ENCODE results near the gene SOHLH1. TPM values are rescaled to one million over a fixed set of nuclear protein-coding genes. Genes with fewer than 3 reads are reported as not detected.

The SOHLH1 gene
- total RNA-seq, 1 experiment from 2014 or later, result not detected

DNA sequence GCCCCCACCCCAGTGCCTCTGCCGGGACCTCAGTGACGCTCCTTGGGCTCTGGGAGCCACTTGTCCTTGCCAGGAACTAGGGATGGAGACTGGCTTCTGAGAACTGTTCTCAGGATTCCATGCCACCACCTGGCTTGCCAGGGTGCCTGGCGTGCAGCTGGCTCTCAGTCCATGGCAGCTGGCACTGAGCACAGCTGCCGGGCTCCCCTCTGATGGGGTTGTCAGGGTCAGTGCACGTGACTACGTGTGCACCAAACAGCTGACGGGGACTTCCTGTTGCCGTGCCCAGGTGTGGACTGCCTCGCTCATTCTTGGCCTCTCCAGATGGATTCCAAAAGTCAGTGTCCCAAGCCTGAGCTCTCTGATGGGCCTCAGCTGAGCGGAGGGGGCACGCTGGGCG lies 12.1 kb upstream of the SOHLH1 start:
- Histone ChIP-seq H4K20me1 (ENCODE audit: insufficient read depth) (no peaks in the 10 kb centered on the region), H3K79me2 (ENCODE audit: insufficient read depth, low read length) (no peaks in the 10 kb centered on the region), H3K27me3 (ENCODE audit: insufficient read depth, low read length) (peaks cover 14% of the 10 kb centered on the region; the same call in 1 of the 2 replicates), H3K27ac (ENCODE audit: low read depth, low read length) (no peak overlapping the region), H2AFZ (ENCODE audit: low read depth, low read length, poor library complexity, severe bottlenecking) (no peak overlapping the region), H3K9me2 (ENCODE audit: insufficient read depth) (no peaks in the 10 kb centered on the region), H3K4me1 (ENCODE audit: control insufficient read depth in 1 of 2, insufficient read depth in 2 of 2, low read length in 2 of 2) (no peaks in the 10 kb centered on the region), H3K4me3 (replicated peaks in 1 of 2; ENCODE audit: low read depth in 1 of 2, low read length in 2 of 2) (no peak overlapping the region), H3K9me3 (ENCODE audit: control insufficient read depth in 1 of 2, insufficient read depth in 1 of 2, low read depth in 1 of 2, low read length in 2 of 2) (no peaks in the 10 kb centered on the region), H3K4me2 (ENCODE audit: low read length) (no peak overlapping the region), H3K36me3 (ENCODE audit: control insufficient read depth in 1 of 2, insufficient read depth in 2 of 2, low read length in 2 of 2) (no peaks in the 10 kb centered on the region), H3K9ac (ENCODE audit: low read length) (no peak overlapping the region)
- DNase-seq (ENCODE audit: low read depth, low spot score) (no peak), ATAC-seq (no peak)
- POLR2A ChIA-PET, result no interaction called here
- CTCF ChIA-PET, result no interaction called here
- no peak for TF ChIP-seq POLR2A (IDR thresholded peaks at IDR 0.05; ENCODE audit: borderline replicate concordance, extremely low read depth, insufficient read depth, insufficient read length)
- TF ChIP-seq FOSL1 (IDR thresholded peaks at IDR 0.05; ENCODE audit: low read depth), result no peak
- TF ChIP-seq SP1 (IDR thresholded peaks at IDR 0.05; ENCODE audit: low read depth), result no peak
- no peak for TF ChIP-seq YY1 (IDR thresholded peaks at IDR 0.05; ENCODE audit: extremely low read depth, insufficient replicate concordance, low read depth, low read length)
- TF ChIP-seq POLR2AphosphoS5 (IDR thresholded peaks at IDR 0.05; ENCODE audit: low read depth, low read length), result no peak
- TF ChIP-seq, protein P1, sequence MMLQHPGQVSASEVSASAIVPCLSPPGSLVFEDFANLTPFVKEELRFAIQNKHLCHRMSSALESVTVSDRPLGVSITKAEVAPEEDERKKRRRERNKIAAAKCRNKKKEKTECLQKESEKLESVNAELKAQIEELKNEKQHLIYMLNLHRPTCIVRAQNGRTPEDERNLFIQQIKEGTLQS (IDR thresholded peaks at IDR 0.05), result no peak
- no peak for TF ChIP-seq CBX3 (IDR thresholded peaks at IDR 0.05; ENCODE audit: low read depth)
- no peak for TF ChIP-seq ZFX (IDR thresholded peaks at IDR 0.05)
- TF ChIP-seq JUND (IDR thresholded peaks at IDR 0.05), result no peak
- TF ChIP-seq EZH2phosphoT487 (IDR thresholded peaks at IDR 0.05; ENCODE audit: borderline replicate concordance), result no peak
- TF ChIP-seq CEBPB (IDR thresholded peaks at IDR 0.05; ENCODE audit: low read depth), result no peak
- TF ChIP-seq EGR1 (IDR thresholded peaks at IDR 0.05; ENCODE audit: low read depth), result no peak
- TF ChIP-seq SRF (IDR thresholded peaks at IDR 0.05; ENCODE audit: low read depth), result no peak
- TF ChIP-seq ELF1 (IDR thresholded peaks at IDR 0.05; ENCODE audit: borderline replicate concordance, low read depth), result no peak
- TF ChIP-seq EZH2 (IDR thresholded peaks at IDR 0.05), result no peak
- TF ChIP-seq, protein P2, sequence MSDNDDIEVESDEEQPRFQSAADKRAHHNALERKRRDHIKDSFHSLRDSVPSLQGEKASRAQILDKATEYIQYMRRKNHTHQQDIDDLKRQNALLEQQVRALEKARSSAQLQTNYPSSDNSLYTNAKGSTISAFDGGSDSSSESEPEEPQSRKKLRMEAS (IDR thresholded peaks at IDR 0.05), result no peak
- TF ChIP-seq, protein P3, sequence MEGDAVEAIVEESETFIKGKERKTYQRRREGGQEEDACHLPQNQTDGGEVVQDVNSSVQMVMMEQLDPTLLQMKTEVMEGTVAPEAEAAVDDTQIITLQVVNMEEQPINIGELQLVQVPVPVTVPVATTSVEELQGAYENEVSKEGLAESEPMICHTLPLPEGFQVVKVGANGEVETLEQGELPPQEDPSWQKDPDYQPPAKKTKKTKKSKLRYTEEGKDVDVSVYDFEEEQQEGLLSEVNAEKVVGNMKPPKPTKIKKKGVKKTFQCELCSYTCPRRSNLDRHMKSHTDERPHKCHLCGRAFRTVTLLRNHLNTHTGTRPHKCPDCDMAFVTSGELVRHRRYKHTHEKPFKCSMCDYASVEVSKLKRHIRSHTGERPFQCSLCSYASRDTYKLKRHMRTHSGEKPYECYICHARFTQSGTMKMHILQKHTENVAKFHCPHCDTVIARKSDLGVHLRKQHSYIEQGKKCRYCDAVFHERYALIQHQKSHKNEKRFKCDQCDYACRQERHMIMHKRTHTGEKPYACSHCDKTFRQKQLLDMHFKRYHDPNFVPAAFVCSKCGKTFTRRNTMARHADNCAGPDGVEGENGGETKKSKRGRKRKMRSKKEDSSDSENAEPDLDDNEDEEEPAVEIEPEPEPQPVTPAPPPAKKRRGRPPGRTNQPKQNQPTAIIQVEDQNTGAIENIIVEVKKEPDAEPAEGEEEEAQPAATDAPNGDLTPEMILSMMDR (IDR thresholded peaks at IDR 0.05 in 2 of 3, conservative IDR thresholded peaks at IDR 0.05 in 1 of 3; ENCODE audit: borderline replicate concordance in 1 of 3, insufficient read depth in 1 of 3, low read depth in 2 of 3, low read length in 2 of 3), result no peak
- no peak for TF ChIP-seq RAD21 (IDR thresholded peaks at IDR 0.05; ENCODE audit: low read depth)
- no peak for TF ChIP-seq SIN3A (IDR thresholded peaks at IDR 0.05; ENCODE audit: low read depth)
- TF ChIP-seq, protein P4, sequence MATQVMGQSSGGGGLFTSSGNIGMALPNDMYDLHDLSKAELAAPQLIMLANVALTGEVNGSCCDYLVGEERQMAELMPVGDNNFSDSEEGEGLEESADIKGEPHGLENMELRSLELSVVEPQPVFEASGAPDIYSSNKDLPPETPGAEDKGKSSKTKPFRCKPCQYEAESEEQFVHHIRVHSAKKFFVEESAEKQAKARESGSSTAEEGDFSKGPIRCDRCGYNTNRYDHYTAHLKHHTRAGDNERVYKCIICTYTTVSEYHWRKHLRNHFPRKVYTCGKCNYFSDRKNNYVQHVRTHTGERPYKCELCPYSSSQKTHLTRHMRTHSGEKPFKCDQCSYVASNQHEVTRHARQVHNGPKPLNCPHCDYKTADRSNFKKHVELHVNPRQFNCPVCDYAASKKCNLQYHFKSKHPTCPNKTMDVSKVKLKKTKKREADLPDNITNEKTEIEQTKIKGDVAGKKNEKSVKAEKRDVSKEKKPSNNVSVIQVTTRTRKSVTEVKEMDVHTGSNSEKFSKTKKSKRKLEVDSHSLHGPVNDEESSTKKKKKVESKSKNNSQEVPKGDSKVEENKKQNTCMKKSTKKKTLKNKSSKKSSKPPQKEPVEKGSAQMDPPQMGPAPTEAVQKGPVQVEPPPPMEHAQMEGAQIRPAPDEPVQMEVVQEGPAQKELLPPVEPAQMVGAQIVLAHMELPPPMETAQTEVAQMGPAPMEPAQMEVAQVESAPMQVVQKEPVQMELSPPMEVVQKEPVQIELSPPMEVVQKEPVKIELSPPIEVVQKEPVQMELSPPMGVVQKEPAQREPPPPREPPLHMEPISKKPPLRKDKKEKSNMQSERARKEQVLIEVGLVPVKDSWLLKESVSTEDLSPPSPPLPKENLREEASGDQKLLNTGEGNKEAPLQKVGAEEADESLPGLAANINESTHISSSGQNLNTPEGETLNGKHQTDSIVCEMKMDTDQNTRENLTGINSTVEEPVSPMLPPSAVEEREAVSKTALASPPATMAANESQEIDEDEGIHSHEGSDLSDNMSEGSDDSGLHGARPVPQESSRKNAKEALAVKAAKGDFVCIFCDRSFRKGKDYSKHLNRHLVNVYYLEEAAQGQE (IDR thresholded peaks at IDR 0.05; ENCODE audit: low read depth), result no peak
- intact Hi-C loops (cut with micrococcal nuclease), result no loop called here
- RAD21 ChIA-PET (ENCODE audit: low non-redundant PET in 1 of 2, low total read pairs in 2 of 2, uncharacterized antibody in 2 of 2, unreplicated experiment in 2 of 2), result no interaction called here
- BruUV-seq (replicated peaks), result no TSS peak

Measured in HCT116 (cell line).